Osteoblast (primary cell): ENCODE data around the gene SPN. TPM values are rescaled to one million over a fixed set of nuclear protein-coding genes. Genes with fewer than 3 reads are reported as not detected.

Experiments used
- DNase-seq: peaks from one replicate; pipeline ENCODE4 v3.0.0; 2011; ENCODE audit warnings: low spot score, mixed read lengths; ENCODE audit not compliant: insufficient read length; ENCODE audit errors: missing footprints
- H2AFZ ChIP-seq: 2 replicates; pipeline ENCODE4 v1.6.0; 2011; ENCODE audit warnings: mild to moderate bottlenecking, low read length
- H3K27ac ChIP-seq: 2 replicates; pipeline ENCODE4 v1.5.1; 2011; ENCODE audit warnings: mild to moderate bottlenecking, low read depth, low read length, moderate library complexity
- H3K27me3 ChIP-seq: 2 replicates; pipeline ENCODE4 v1.6.0; 2012; ENCODE audit warnings: mild to moderate bottlenecking, control low read depth, inconsistent platforms, low read length, moderate library complexity; ENCODE audit not compliant: insufficient read depth
- H3K36me3 ChIP-seq: 2 replicates; pipeline ENCODE4 v1.5.1; 2011; ENCODE audit warnings: mild to moderate bottlenecking, low read length, control low read depth, moderate library complexity; ENCODE audit not compliant: insufficient read depth
- H3K4me1 ChIP-seq: 2 replicates; pipeline ENCODE4 v1.5.1; 2011; ENCODE audit warnings: mild to moderate bottlenecking, low read length, control low read depth, moderate library complexity; ENCODE audit not compliant: insufficient read depth
- H3K4me2 ChIP-seq: 2 replicates; pipeline ENCODE4 v1.6.0; 2011; ENCODE audit warnings: mild to moderate bottlenecking, low read length; ENCODE audit not compliant: insufficient read depth
- H3K4me3 ChIP-seq: fragments of 200-600 bp; sonication (generic); 3 replicates; pipeline ENCODE4 v1.5.1; 2012; ENCODE audit warnings: mild to moderate bottlenecking, low read length, inconsistent platforms; ENCODE audit not compliant: insufficient read depth
- H3K79me2 ChIP-seq: 2 replicates; pipeline ENCODE4 v1.6.0; 2012; ENCODE audit warnings: mild to moderate bottlenecking, low read length, control low read depth, inconsistent platforms; ENCODE audit not compliant: insufficient read depth
- H3K9me3 ChIP-seq: 2 replicates; pipeline ENCODE4 v1.5.1; 2011; ENCODE audit warnings: low read depth, low read length, control low read depth
- H4K20me1 ChIP-seq: 2 replicates; pipeline ENCODE4 v1.6.0; 2012; ENCODE audit warnings: mild to moderate bottlenecking, low read length, control low read depth; ENCODE audit not compliant: insufficient read depth
- CTCF ChIP-seq: IDR thresholded peaks from 2 replicates; pipeline ENCODE4 v1.5.1; 2011; ENCODE audit warnings: mild to moderate bottlenecking, low read depth, low read length, moderate library complexity; ENCODE audit errors: extremely low read depth
- total RNA-seq: library from RNA; depleted of rRNA; stranded (reverse); fragments of >200 nt; gene quantifications from 2 replicates; pipeline ENCODE4 v1.2.3, GENCODE V29; 2012

Gene SPN
- total RNA-seq, 1 donor: under 0.01 TPM

DNA sequence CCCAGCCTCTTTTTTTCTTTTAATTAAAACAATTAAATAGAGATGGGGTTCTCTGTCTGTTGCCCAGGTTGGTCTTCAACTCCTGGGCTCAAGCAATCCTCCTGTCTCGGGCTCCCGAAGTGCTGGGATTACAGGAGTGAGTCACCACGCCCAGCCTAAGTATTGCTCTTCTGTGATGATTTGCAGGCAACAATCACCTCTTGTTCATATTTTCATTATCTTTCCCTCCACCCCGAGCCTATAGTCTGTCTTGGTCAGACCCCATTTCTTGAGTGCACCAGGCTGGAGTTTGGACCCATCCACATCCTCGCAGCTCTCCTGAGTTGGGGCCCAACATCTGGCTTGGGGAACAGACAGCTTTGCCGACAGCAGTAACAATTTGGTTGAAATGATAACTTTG, 4.3 kb upstream of the SPN start:
- Histone ChIP-seq H3K36me3 (no peaks in the 10 kb centered on the region), H3K4me2 (no peak overlapping the region), H3K9me3 (no peaks in the 10 kb centered on the region), H3K79me2 (no peaks in the 10 kb centered on the region), H3K4me1 (no peaks in the 10 kb centered on the region), H2AFZ (no peak overlapping the region), H4K20me1 (no peaks in the 10 kb centered on the region), H3K4me3 (no peak overlapping the region), H3K27me3 (no peaks in the 10 kb centered on the region), H3K27ac (no peak overlapping the region)
- no peak for TF ChIP-seq CTCF
- no peak for DNase-seq

DNA sequence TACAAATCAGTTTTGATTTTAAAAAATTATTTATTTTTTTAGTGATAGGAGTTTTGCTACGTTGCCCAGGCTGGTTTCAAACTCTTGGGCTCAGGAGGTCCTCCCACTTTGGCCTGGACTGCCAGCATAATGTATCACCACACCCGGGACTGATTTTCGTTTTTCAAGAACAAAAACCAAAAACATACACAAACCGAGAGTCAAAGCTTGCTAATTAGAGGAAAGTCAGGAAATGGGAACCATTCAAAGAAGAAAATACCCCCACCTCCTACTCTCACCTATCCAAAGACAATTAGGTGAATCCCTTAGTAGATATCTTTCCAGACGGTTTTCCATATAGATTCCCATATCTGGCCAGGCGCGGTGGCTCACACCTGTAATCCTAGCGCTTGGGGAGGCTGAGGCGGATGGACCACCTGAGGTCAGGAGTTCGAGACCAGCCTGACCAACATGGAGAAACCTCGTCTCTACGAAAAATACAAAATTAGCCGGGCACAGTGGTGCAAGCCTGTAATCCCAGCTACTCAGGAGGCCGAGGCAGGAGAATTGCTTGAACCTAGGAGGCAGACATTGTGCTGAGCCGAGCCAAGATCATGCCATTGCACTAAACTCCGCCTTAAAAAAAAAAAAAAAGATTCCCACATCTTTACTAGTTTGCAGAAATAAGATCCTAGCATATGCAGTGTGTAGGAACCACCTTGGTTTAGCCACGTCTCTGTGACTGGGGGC, 883 bp upstream of the SPN start:
- H3K4me3 ChIP-seq: no peak overlapping the region
- DNase-seq: peak; percentile 58
- H3K27me3 ChIP-seq: no peaks in the 10 kb centered on the region
- no peaks in the 10 kb centered on the region for H4K20me1 ChIP-seq
- no peaks in the 10 kb centered on the region for H3K4me1 ChIP-seq
- no peaks in the 10 kb centered on the region for H3K36me3 ChIP-seq
- no peak overlapping the region for H2AFZ ChIP-seq
- no peak overlapping the region for H3K27ac ChIP-seq
- H3K79me2 ChIP-seq: no peaks in the 10 kb centered on the region
- H3K4me2 ChIP-seq: no peak overlapping the region
- no peak for TF ChIP-seq CTCF
- H3K9me3 ChIP-seq: no peaks in the 10 kb centered on the region

DNA sequence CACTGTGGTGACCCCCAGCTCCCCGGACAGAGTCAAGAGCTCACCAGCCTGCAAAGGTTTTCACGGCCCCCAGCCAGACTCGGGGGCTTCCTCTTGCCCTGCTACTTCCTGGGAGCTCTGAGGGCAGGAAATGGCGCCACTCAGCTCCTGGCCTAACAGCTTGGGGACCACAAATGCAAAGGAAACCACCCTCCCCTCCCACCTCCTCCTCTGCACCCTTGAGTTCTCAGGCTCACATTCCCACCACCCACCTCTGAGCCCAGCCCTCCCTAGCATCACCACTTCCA, 375 bp upstream of the SPN start:
- Histone ChIP-seq H3K4me2 (no peak overlapping the region), H3K79me2 (no peaks in the 10 kb centered on the region), H3K27me3 (no peaks in the 10 kb centered on the region), H3K4me3 (no peak overlapping the region), H3K9me3 (no peaks in the 10 kb centered on the region), H2AFZ (no peak overlapping the region), H3K36me3 (no peaks in the 10 kb centered on the region), H4K20me1 (no peaks in the 10 kb centered on the region), H3K27ac (no peak overlapping the region), H3K4me1 (no peaks in the 10 kb centered on the region)
- TF ChIP-seq CTCF: no peak
- DNase-seq: peak; percentile 52

DNA sequence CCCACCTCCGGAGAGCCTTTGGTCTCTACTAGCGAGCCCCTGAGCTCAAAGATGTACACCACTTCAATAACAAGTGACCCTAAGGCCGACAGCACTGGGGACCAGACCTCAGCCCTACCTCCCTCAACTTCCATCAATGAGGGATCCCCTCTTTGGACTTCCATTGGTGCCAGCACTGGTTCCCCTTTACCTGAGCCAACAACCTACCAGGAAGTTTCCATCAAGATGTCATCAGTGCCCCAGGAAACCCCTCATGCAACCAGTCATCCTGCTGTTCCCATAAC, 702 bp downstream of the SPN start:
- Histone ChIP-seq H3K9me3 (no peaks in the 10 kb centered on the region), H3K4me3 (no peak overlapping the region), H4K20me1 (no peaks in the 10 kb centered on the region), H3K36me3 (no peaks in the 10 kb centered on the region), H3K79me2 (no peaks in the 10 kb centered on the region), H2AFZ (no peak overlapping the region), H3K27ac (no peak overlapping the region), H3K4me1 (no peaks in the 10 kb centered on the region), H3K4me2 (no peak overlapping the region), H3K27me3 (no peaks in the 10 kb centered on the region)
- peak; percentile 26 for DNase-seq
- TF ChIP-seq CTCF: no peak
